ENCODE measurements around the gene MXI1.

MXI1 gene

DNA sequence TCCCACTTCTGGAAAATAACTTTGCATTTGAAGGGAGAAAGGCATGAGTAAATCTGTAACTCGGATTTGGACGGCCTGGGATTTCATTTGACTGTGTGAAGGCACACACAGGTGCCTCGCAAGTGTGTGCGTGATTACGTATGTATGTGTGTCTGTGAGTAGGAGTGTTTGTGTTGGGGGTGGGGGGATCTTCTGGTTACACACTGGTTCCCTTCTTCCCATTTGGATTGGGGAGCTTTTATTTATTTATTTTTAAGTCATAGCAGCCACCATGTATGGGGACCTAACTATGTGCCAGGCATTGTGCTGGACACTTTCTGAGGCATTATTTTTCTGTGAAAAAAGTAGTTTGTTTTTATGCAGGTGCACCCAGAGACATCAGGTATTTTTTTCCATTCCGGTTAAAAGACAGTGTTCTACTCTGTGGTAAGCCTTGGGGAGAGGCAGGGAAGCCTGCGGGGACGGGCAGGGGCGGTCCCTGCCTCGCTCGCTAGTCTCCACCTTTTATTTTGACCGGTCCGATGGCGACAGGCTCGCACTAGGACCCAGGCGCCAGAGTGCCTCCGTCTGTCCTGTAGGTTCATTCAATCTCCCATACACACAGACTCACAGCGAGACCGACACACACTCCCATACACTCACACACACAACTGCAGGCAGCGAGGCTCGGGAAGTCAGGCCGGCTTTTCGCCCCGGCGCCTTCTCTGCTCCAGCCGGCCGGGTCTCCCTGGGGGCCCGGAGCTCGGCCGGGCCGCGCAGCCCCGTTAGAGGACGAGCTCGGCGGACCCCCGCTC is at the start of gene MXI1:
TSS of gene MXI1 (plus strand) at position 595 of the 794 bp plus-strand sequence. CDS start 204 bp downstream, outside the sequence.
- DNase-seq = peak; percentile 77

DNA sequence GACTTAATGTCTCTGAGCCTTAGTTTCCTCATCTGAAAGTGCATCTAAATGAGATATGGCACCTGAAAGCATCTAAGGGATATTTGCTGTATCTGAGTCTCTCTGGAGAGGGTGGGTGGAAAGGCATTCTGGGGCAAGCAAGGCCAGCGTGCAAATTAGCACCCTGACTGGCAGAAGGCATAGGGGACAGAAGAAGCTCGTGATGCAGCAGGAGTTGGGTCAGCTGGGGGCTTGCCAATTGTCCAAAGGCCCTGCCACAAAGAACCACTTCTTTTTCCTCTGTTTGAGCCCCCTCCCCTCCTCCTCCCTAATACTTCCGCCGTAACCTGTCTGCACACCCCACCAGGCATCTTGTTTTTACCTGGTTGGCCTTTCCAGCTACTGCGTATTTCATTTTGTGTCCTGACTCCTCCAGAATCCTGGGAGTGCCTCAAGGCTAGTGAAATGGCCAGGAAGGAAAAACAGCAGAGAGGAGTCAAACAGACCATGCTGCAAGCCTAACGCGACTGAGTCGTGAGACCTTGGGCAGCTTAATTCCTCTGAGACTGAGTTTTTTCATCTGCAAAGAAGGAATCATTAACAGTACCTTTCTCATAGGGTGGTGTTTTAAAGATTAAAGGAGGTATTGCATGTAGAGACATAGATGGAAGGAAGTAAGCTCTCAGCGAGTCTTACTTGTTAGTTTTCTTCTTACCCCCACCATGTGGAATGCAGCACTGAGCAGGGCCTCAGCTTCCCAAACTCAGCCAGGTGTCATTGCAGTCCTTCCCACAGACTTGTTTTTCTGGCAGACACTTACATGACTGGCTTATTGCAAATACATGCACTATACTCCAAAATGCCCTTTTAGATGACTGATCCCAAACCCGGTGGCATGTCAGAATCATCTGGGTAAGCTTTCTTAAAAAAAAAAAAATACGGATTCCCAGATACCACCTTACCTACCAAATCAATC is 49.1 kb upstream of the MXI1 start:
- no peak for DNase-seq

DNA sequence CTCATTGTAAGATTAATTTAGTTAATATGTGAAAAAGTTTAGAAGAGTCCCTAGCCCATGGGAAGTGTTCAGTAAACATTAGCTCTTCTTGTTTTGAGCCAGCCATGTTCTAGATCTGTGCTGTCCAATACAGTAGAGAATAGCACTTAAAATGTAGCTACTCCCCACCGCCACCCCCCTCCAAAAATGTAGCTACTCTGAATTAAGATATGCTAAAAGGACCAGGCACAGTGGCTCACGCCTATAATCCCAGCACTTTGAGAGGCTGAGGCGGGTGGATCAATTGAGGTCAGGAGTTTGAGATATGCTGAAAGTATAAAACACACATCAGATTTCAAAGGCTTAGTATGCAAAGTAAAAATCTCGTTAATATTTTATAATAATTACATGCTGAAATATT is 47.3 kb upstream of the MXI1 start:
- no peak for DNase-seq

DNA sequence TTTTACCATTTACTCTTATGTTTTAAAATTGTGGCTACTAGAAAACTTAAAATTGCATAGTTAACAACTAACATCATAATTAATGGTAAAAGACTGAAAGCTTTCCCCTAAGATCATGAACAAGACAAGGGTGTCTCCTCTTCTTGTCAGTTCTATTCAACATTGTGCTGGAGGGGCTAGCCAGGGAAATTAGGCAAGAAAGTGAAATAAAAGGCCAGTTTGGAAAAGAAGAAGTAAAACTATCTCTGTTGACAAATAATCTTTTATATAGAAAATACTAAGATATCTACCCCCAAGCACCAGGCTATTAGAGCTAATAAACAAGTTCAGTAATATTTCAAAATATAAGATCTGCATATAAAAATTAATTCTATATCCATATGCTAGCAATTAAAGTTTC is 46.9 kb upstream of the MXI1 start:
- no peak for DNase-seq

DNA sequence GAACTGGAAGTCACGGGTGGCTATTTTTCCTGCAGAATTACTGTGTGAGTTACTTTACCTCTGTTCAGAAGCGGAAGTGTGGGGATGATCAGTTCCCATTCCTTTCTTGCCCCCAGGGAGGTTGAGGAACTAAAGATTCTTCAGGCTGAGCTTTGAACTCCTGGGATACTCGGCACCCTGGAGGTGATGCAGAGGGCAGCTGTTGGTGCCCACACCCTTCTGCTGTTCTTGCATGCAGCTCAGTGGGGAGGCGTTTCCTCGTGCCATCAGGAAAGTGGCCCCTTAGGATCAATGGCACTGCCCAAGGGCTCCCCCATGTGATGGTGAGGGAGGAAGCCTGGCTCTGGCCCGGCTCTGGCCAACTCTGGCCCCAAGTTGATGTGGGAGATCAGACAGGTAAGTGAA is 44.7 kb upstream of the MXI1 start:
- no peak for DNase-seq

DNA sequence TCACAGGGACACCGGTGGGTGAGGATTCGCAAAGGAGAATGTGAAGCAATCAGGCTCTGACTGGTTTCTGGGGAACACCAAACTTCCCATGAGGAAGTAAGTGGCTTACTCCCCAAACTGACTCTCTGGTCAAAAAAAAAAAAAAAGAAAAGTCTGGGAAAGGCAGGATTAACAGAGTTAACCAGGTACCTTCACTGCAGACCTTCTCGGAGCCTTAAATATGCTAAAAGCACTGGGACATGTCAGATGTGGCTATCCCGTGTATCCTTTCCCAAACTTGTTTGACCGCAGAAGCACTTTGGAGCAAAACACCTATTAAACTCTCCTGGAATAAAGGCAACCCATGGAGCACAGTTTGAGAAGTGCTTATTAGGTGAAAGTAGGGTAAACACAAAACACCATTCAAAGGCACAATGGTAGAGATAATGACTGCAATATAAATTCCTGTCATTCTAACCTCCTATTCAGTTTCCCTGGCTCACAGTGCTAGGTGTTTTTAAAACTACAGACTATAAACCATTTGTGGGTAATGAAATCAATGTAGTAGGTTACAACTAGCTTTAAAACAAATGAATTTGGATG is 44.1 kb upstream of the MXI1 start:
- DNase-seq = no peak

DNA sequence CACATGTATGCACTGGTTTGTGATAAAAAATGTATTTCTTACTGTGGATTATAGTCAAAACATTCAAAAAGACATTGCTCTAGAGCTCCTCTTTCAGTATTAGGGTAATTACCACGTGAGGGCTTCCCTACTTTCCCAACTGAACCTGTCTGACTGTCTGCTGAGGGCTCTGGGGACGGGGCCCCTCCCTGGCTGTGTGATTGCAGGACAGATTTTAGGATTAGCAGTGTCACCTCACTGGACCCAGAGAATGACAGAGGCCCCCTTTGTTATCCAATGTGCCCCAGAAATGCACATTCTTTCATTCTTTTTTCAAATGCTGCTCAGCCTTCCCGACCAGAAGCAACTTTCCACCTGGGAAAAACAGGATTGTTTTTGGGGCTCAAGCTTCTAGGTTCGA is 43.6 kb upstream of the MXI1 start:
- DNase-seq = no peak

DNA sequence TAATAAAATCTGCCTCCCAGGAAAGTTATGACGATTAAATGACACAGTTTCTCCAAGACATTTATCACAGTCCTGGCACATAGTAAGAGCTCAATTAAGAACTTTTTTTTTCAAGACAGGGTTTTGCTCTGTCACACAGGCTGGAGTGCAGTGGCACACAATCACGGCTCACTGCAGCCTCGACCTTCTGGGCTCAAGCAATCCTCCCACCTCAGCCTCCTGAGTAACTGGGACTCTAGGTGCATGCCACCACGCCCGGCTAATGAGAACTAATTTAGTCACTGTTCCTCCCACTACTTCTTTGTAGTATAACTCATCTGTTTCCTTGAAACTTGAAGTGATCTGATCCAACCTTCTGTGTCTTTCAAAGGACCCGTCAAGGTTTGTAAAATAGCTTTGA is 42.2 kb upstream of the MXI1 start:
- DNase-seq = no peak

DNA sequence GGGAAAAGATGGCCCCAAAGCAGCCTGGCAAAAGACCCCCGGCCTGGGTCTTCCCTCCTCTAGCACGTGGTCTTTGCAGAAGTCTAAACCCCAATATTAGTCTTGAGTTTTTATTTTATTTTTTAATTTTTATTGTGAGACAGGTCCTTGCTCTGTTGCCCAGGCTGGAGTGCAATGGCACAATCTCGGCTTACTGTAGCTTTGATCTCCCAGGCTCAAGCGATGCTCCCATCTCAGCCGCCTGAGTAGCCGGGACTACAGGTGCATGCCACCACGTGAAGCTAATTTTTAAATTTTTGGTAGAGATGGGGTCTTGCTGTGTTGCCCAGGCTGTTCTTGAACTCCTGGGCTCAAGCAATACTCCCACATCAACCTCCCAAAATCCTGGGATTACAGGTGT is 40.3 kb upstream of the MXI1 start:
- DNase-seq = no peak

DNA sequence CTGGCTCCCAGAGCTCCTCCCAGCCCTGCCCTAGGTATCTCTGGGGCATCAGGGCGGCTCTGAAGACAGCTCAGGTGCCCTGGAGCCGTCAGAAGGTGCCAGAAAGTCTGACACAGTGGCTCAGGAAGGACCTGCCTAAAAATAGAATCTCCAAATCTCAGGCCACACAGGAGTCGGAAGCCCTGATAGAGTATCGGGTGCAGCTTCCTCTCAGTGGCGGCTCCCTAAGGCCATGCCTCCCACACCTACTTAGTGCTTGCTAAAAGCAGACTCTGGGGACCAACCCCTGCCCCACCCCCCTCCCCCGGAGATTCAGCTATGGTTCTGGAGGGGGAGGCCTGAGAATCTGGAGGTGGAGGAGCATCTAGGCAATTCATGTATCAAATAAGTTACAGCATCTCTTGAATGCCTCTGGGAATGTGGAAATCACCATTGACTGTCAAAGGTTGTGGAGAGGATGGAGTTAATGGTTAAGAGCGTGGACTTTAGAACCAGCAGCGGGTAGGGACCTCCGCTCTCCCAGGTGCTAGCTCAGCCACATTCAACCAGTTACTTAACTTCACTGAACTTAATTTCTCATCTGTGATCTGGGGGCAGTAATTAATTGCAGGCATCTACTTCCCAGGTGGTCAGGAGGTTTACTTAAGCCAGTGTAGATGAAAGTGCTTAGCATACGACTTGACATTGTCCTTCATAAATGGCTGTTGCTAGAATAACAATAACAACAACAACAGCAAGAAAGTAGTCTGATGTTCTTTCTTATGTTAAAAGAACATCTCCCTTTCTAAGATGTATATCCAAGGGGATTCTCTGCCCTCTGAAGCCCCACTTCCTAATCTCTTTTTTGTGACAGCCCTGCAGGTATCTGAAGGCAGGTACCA is 38.6 kb upstream of the MXI1 start:
- DNase-seq = no peak

DNA sequence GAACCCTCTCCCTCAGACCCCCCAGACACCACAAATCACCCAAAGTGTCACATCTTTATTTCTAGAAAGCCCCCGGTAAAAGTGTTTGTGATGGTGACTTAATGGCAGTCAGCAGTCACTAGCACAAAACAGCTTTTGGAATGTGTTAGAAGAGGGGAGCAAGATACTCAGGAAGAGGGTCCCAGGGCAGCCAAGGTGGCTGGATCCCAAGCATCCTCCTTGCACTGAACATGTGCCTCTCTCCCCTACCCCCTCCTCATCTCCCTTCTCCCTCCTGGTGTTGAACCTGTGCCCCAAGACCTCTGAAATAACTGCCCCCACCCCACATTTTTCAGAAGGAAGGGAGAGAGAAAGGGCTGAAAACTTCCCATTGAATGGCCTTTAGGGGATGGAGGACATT is 37.8 kb upstream of the MXI1 start:
- DNase-seq = no peak

DNA sequence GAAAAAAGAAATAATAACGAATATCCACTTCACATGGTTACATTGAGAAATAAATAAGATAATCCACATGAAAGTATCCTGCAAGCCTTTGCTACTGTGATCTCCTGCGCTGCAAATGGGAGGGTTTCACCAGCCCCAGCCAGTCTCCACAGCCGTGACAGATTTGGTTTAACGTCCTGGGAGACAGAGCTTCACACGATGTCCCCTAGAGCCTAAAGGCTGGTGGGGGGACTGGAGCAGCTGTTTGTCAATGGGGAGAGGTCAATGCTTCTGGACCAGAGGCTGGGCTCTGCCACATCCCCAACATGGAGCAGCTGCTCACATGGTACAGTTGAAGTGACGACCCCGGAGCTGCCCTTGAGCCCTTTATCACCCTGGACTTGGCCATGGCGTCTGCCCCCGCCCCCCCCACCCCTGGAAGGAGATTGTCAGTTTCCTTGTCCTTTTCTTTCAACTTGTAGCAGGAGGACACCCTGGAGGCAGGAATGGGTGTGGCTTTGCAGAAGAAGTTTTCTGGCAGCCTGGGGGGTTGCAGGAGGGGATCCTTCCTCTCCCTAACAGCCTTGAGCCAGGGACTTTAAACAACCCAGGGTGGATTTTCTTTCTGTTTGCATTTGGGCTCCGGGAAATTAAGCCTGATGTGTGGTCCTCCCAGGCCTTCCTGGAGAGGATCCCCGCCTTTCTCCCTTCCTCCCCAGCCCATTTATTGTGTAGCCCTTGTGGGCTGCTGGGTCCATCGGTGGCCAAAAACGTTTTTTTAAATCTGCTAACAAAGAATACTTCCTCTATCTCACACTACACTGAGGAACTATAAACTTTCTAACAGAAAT is 37.0 kb upstream of the MXI1 start:
- DNase-seq = no peak

DNA sequence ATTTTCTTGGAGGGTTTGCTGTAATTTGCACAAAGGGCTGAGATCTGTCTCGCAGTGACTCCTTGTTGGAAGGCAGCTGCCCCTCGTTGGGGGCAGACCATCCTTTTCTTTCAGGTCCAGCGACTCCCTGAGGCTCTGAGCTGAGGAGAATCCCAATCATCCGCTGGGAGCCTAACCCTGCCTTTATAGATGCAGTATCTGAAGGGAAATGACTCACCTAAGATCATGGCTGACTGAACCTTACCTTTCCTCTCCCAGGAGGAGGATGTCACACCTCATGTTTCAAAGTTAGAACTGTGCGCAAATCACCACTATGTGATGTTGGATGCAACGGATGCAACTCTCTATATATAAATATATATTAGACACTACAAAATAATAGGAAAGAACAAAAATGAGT is 36.4 kb upstream of the MXI1 start:
- DNase-seq = no peak

DNA sequence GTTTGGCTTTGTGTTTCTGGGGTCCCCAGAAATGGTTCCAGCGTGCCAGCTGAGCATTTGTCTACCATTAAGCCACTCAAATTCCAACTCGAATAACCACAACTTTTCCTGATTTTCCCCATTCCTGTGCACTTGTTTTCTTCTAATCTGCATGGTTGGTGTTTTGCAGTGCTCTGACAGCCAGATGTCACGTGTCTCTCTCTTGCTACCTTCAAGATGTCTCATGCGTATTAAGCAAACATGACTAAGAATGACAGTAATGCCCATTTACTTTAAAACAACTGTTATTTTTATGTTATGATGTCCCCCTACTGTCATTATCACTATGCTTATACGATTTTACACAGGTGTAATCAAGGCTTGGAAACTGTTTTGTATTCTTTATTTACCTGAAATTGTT is 35.2 kb upstream of the MXI1 start:
- DNase-seq = no peak

DNA sequence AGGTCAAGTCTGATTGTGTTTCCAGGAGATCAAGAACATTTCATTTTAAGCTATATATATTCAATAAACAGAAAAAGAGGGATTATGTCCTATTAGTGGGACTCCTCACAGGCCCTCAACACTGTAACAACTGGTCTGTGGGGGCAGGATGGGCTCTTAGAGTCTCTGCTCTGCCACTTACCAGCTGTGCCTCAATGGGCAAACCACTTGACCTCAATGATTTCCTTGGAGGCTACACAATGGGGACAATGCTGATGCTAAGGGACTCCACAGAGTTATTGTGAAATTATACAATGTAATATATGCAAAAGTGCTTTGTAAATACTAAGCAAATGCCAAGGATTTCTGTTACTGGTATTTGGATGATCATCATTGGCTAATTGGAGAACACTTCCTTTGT is 33.2 kb upstream of the MXI1 start:
- DNase-seq = no peak

DNA sequence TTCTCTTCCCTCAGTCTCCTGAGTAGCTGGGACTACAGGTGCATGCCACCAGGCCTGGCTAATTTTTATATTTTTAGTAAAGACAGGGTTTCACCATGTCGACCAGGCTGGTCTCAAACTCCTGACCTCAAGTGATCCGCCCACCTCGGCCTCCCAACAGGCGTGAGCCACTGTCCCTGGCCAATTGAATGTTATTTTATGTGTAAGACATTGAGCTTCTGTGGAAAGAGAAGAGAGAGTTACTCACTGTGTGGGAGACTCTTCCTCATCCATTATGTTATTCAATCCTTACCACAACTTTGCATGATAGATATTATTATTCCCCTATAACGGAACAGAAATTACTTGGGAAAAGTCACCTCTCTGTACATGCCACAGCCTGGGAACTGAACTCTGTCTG is 32.6 kb upstream of the MXI1 start:
- DNase-seq = no peak

DNA sequence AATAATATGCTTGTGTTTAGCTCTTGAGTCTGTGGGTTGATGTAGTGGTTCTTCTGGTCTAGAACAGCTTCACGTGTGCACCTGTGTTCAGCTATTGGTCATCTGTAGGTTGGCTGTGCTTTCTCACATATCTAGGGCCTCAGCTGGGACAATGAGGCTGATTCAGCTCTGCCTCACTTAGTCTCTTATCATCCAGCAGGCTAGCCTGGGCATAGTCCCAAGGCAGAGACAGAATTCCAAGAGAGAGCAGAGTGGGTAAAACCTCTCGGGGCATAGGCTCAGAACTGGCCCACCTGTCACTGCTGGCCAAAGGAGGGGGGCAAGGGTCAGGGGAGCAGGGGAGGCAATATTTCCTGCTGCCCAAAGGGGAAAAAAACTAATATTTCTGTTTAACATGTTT is 32.0 kb upstream of the MXI1 start:
- no peak for DNase-seq

DNA sequence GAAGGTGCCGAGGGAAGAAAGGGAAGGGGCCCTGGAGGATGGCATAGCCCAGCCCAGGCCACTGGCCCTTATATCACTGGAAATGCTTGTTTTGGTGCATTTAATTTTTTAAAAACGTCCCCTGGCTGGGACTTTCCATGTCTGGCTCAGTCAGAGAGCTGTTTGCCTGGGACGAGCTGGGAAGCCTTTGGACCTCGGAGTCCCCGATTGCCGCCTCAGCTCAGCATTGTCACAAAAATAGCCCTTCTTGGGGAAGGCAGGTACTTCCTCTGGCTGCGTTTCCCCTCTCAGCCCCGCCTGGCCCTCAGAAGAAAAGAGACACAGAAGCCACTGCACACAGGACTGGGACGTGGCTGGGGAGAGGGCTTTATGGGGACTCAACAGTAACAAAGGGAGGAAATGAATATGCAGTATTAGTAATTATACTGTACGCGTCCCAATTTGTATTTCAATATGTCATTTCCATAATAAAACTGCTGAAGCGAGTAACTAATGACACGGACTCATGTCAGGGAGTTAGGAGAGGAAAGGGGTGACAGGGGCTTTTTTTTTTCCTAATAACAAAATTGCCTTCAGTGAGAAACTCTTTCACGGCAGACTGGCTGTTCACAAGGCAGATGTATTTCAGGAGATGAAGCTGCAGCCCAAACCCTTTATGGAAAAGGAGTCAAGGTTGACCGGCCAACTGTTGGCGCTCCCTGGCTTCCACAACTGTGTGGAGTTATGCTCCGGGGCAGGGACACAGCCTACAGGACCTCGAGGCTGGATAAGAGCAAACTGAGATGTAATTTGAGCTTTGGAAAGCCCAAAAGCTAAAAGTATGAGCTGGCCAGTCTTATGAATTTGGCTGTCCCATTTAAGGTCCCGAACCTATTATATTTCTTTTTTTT is 31.0 kb upstream of the MXI1 start:
- no peak for DNase-seq

DNA sequence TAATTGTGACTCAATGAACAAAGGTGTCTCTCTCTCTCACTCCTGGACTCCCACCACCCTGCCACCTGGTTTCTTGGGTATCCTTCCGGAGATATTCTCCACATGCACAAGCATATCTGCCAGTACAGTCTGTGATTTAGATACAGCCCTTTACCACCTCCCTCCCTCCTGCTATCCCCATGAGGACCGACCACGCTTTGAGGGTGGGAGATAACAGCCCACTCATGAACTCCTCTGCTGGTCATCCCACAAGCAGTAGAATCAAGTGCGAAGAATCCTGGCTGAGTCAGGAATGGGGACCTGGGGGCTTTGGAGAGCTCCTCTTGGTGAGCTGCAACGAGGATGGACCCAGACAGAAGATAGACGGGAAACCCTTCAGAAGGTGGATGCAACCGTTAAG is 28.2 kb upstream of the MXI1 start:
- DNase-seq = no peak

DNA sequence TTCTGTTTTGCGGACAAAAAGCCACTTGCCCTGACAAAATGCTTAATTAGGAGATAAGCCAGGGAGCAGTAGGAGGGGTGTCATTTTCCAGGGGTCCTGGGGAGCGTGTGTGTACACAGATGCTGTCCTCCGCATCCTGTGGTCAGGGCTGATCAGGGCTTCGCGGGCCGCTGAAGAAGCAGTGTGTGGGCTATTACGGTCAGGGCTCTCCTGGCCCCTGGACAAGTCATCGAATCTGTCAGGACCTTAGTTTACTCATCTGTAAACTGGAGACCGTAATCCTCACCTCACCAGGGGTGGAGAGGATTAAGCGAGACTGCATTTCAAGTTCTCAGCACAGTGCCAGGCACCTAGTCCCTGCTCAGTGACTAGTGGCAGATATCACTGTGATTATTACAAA is 26.0 kb upstream of the MXI1 start:
- no peak for DNase-seq

DNA sequence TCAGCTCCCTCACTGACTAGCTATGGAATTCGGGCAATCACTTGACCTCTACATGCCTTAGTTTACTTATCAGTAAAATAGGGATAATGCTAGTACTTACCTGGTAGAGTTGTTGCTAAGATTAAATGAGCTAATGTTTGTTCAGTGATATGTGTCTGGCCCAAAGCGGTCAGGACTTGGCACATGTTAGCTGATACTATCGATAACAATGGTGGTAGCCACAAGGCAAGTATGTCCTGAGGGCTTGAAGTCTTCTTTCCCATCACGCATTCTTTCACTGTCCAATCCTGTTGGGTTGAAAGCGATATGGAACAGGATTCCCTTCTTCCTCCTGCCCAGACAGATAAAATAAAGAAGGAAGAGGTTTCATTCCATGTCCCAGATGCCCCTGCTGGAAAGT is 25.5 kb upstream of the MXI1 start:
- no peak for DNase-seq
